Body of pancreas (tissue), 4 donors: ENCODE measurements around the gene IL1RAPL1.

Experiments used
- CTCF ChIP-seq, 7 experiments: fragments of 450-650 bp in 4 of 7; fragments of 200-600 bp in 3 of 7; sonication (generic) in 3 of 7; IDR thresholded peaks; one replicate each; pipeline ENCODE4 v1.5.1; 2016 to 2019; ENCODE audit warnings: antibody characterized with exemption in 7 of 7
- POLR2A ChIP-seq, 3 donors: fragments of 450-650 bp; IDR thresholded peaks; one replicate each; pipeline ENCODE4 v1.6.1; 2016; ENCODE audit warnings: antibody characterized with exemption in 3 of 3, mild to moderate bottlenecking in 2 of 3

- TF ChIP-seq POLR2A (IDR thresholded peaks at IDR 0.05), result no peak
- TF ChIP-seq CTCF (IDR thresholded peaks at IDR 0.05), result no peak
Observed at GRCh38 chrX:29721152-29721551, 1133.9 kb downstream of the IL1RAPL1 start.
